Thyroid gland (tissue), 4 donors: ENCODE results near the gene LUC7L. TPM values are rescaled to one million over a fixed set of nuclear protein-coding genes. Genes with fewer than 3 reads are reported as not detected.

ENCODE experiments used
- DNase-seq, 2 donors: peaks; one replicate each; pipeline ENCODE4 v3.0.0-alpha.2; 2019
- H3K27ac ChIP-seq, 3 donors: fragments of 200-600 bp; sonication (generic); 1 replicate in 2 of 3; 2 replicates in 1 of 3; pipeline ENCODE4 v1.5.1; 2016 to 2019; ENCODE audit warnings: mild to moderate bottlenecking in 1 of 3, moderate library complexity in 1 of 3
- H3K27me3 ChIP-seq: fragments of 200-600 bp; sonication (generic); one replicate; pipeline ENCODE4 v1.5.1; 2019
- H3K36me3 ChIP-seq, 2 donors: fragments of 200-600 bp; sonication (generic); one replicate each; pipeline ENCODE4 v1.5.1; 2016 to 2019
- H3K4me1 ChIP-seq, 2 donors: fragments of 200-600 bp; sonication (generic); one replicate each; pipeline ENCODE4 v1.5.1; 2017 to 2019
- H3K4me3 ChIP-seq, 3 donors: fragments of 200-600 bp; sonication (generic); replicated peaks in 1 of 3; 1 replicate in 2 of 3; 2 replicates in 1 of 3; pipeline ENCODE4 v1.5.1; 2016; ENCODE audit warnings: mild to moderate bottlenecking in 1 of 3
- H3K9me3 ChIP-seq: fragments of 200-600 bp; sonication (generic); one replicate; pipeline ENCODE4 v1.5.1; 2017
- CTCF ChIP-seq, 6 experiments: fragments of 200-600 bp in 3 of 6; fragments of 450-650 bp in 3 of 6; sonication (generic) in 3 of 6; IDR thresholded peaks; one replicate each; pipeline ENCODE4 v1.5.1; 2016 to 2019; ENCODE audit warnings: antibody characterized with exemption in 6 of 6, mild to moderate bottlenecking in 2 of 6, inconsistent platforms in 1 of 6, moderate library complexity in 1 of 6
- POLR2A ChIP-seq, 2 donors: fragments of 450-650 bp; IDR thresholded peaks; one replicate each; pipeline ENCODE4 v1.6.1; 2017; ENCODE audit warnings: antibody characterized with exemption in 2 of 2, mild to moderate bottlenecking in 2 of 2, moderate library complexity in 1 of 2
- WGBS, 2 donors: methylation state at CpG; one replicate each; pipeline ENCODE4 v1.1.5; 2017; 5-methylcytosine and 5-hydroxymethylcytosine counted together
- intact Hi-C: fragments of 100-400 bp; cut with DNase I; formaldehyde crosslinking; loops from one replicate; pipeline ENCODE4 v1.15.1; 2023
- total RNA-seq, 4 donors: library from RNA; depleted of rRNA; stranded (reverse); fragments of >200 nt; gene quantifications; one replicate each; pipeline ENCODE4 v1.2.3, GENCODE V29; 2016

Gene LUC7L
- total RNA-seq, 4 donors from 2014 or later = 96.6 to 218 (median 149) TPM

- no peak for DNase-seq
- Histone ChIP-seq H3K27ac (no peak overlapping the region), H3K9me3 (no peaks in the 10 kb centered on the region), H3K36me3 (peaks cover 45 to 50% of the 10 kb centered on the region in 2 donors), H3K27me3 (no peaks in the 10 kb centered on the region), H3K4me3 (no peak overlapping the region), H3K4me1 (peaks cover 8 to 10% of the 10 kb centered on the region in 2 donors)
- WGBS, 2 donors = 88 to 96% methylated on average over 4 to 14 of the region's 23 CpGs
- no peak for TF ChIP-seq CTCF (IDR thresholded peaks at IDR 0.05)
- no peak for TF ChIP-seq POLR2A (IDR thresholded peaks at IDR 0.05)
- intact Hi-C loops = no loop called here
These were observed 35.2 kb upstream of the LUC7L start for GRCh38 chr16:264440-264951.

GRCh38 chr16:263944-264343 lies 34.7 kb upstream of the LUC7L start:
- H3K4me1 ChIP-seq = peaks cover 8 to 10% of the 10 kb centered on the region in 2 donors
- WGBS, 2 donors = 96 to 100% methylated on average over 1 to 10 of the region's 17 CpGs
- TF ChIP-seq CTCF (IDR thresholded peaks at IDR 0.05) (no peak), POLR2A (IDR thresholded peaks at IDR 0.05) (no peak)
- intact Hi-C loops = no loop called here
- H3K27ac ChIP-seq = no peak overlapping the region
- H3K9me3 ChIP-seq = no peaks in the 10 kb centered on the region
- H3K27me3 ChIP-seq = no peaks in the 10 kb centered on the region
- no peak for DNase-seq
- H3K36me3 ChIP-seq = peaks cover 50 to 51% of the 10 kb centered on the region in 2 donors
- no peak overlapping the region for H3K4me3 ChIP-seq

- peaks cover 8 to 10% of the 10 kb centered on the region in 2 donors for H3K4me1 ChIP-seq
- peaks cover 50 to 51% of the 10 kb centered on the region in 2 donors for H3K36me3 ChIP-seq
- no peak overlapping the region for H3K27ac ChIP-seq
- no peaks in the 10 kb centered on the region for H3K27me3 ChIP-seq
- WGBS, 2 donors = 91 to 97% methylated on average over 11 to 30 of the region's 35 CpGs
- H3K4me3 ChIP-seq = no peak overlapping the region
- TF ChIP-seq POLR2A (IDR thresholded peaks at IDR 0.05) = no peak
- TF ChIP-seq CTCF (IDR thresholded peaks at IDR 0.05) = no peak
- intact Hi-C loops = no loop called here
- H3K9me3 ChIP-seq = no peaks in the 10 kb centered on the region
- DNase-seq = no peak
These were observed 34.0 kb upstream of the LUC7L start for GRCh38 chr16:263182-263774.

- no peak for DNase-seq
- H3K9me3 ChIP-seq = no peaks in the 10 kb centered on the region
- H3K27me3 ChIP-seq = no peaks in the 10 kb centered on the region
- peaks cover 50 to 51% of the 10 kb centered on the region in 2 donors for H3K36me3 ChIP-seq
- peaks cover 8 to 10% of the 10 kb centered on the region in 2 donors for H3K4me1 ChIP-seq
- H3K27ac ChIP-seq = no peak overlapping the region
- no peak overlapping the region for H3K4me3 ChIP-seq
- TF ChIP-seq POLR2A (IDR thresholded peaks at IDR 0.05) (no peak), CTCF (IDR thresholded peaks at IDR 0.05) (no peak)
- 92 to 94% methylated on average over 17 to 29 of the region's 29 CpGs for WGBS, 2 donors
- intact Hi-C loops = no loop called here
These were observed 33.0 kb upstream of the LUC7L start for GRCh38 chr16:262121-262745.
